Amniotic stem cell (primary cell): ENCODE measurements around the gene DNHD1.
A peak's percentile ranks its signal among the peaks of the same experiment; 100 is the strongest.

Experiments used
- DNase-seq: peaks from one replicate; lab custom pipeline; 2025; lab: John Stamatoyannopoulos, UW

Gene DNHD1

DNA sequence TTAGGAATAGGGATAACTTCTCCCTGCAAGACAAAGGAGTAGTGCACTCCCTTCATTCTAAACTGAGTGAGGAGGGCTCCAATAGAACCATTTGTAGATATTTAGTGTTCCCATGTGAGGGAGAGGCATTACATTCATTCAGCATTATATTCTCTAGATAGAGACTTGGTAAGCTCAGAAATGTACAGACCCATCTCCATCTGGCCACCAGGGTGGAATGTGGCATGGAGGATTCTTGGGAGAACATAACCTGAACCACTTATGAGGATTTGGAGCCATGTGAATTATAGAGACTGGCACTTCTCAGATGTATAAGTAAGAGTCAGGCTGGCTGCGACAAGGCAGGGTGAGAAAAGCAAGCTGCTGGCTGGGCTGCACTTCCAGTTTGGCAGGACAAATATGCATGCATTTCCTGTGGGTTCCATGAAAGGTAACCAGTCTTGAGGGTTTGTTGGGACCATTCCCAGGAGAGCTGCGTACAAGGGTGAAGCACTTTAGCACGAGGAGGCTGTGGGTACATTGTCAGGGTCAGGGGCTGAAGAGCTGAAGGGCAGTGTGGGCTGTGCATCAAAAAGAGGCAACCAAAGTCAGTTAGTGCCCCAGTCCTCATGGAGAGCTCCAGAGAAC is 97.2 kb downstream of the DNHD1 start:
- no peak for DNase-seq

DNA sequence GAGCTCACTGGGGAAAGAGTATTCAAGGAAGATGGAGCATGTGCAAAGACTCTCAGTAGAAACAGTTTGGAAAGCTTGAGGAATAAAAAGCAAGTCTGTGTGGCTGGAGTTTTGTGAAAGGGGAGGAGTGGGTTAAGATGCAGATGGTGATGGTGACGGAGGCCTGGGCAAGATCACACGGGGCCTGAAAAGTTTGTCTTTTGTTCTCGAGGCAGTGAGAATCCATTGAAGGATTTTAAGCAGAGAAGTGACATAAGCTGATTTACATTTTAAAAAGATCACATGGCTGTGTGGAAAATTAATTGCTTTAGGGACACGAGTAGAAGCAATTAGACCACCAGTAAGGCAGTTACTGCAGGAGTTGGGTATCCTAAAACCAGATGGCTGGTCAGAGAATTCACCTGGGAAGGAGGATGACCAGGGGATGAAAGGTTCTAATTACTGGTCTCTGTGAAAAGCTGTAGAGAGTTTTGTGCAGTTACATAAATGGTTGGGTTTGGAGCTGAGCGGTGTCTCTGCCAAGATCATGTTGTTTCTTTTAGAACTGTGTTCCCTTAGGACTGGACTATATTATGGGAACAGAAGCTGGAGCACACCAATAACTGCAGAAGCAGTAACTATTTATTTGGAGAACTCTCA is 99.3 kb downstream of the DNHD1 start:
- DNase-seq: no peak

DNA sequence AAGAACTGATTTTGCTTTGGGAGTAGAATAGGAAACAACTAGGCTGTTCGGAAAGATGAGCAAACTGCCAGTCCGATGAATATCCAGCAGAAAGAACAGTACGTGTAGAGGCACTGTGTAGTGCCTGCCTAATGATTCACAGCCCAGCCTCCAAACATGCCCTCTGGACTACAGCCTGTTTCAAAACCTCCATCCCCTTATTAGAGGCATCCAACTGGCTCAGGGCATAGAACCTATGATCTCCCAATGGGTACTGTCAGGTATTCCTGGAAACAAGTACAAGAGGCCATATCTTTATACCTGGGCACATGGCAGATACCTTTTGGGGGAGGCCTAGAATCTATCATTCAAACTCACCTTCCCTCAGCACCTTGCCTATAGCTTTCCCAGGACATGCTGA is 101.5 kb downstream of the DNHD1 start:
- no peak for DNase-seq

DNA sequence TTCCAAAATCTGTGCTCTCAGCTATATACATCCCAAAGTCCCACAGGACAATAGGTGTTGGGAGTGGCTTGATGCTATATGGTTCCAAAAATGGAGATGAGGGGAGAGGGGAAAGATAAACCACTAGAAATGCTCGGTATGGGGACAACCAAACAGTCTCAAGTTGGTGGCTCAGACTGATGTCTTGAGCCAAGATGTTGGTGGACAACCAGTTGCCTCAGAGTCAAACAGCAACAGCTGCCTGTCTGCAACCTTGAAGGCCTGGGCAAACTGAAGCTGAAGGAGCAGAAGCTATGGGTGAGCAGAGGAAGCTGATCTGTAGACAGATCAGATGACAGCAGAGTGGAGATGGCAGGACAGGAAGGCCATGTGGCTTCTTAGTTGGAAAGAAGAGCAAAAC is 102.4 kb downstream of the DNHD1 start:
- DNase-seq: no peak

DNA sequence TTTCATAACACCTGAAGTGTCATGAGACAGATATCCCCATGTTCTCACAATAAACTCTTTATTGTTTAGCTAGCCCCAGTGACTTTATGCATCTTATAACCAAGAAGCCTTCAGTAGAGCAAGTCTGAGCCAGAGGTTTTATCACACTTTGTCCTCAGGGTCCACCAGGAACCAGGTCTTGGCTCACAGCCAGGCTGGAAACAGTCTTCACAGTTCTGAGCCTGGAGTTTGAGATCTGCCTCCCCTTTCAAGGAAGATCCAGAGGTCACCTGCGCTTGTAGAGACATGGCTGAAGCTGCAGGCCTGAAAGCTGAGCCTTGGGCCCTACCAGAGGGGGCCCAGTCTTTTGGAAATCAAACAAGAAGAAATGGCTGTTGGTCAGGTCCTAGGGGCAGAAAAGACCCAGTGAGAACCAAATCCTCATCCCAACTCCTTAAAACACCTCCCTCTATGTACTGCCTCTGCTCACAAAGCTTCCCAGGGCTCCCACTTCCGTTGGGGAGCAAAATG is 102.9 kb downstream of the DNHD1 start:
- DNase-seq: no peak

DNA sequence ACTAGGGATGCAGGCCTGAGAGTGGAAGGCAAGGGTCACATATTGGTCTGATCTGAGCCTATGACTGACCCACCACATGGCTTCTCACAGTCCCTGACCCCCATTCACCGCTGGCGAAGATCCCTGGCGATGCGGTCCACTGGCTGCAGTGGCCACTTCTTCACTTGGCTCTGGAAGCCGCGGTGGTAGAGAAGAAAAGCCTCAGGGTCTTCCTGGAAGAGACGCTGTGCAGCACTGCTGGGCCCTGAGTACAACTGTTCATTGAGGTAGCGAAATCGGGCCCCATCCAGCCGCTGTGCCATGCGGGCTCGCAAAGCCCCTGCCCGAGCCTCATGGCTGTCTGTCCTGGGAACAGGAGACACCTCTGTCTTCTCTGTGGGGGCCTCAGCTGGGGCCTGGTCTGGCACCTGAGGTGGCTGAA is 104.0 kb downstream of the DNHD1 start:
- no peak for DNase-seq

DNA sequence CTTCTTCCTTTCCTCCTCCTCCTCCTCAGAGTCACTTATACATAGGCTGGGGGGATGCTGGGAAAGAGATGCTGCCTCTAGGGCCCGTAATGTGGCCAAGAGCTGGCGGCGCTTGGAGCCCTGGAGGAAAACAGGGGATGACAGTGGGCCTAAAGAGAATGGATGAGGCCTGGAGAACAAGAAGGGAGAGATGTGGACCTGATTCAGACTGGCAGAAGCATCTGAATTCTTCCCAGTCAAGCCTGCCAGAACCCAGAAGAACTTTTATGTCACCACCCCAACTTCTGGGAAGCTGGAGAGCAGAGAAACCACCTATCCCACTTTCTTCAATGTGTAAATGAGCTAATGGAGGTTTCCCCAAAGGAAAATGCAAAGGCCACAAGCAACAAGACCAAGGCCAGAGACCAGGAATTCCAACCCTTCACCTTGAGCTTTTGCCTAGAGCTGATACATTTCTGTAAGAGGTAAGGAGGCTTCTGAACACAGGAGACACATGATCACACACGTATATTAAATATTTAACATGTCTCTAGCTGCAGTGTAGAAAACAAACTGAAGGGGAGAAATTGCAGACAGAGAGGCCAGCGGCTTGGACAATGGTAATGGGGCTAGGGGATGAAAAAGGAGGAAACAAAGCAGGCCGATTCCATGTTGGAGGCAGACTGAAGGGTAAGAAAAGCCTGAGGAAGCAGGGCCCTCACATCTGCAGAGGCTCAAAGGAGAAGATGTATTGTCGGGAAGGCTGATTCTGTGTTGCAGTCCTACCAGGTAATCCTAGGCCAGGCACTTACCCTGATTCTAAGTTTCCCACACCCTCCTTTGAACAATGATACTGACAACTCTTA is 105.2 kb downstream of the DNHD1 start:
- no peak for DNase-seq

DNA sequence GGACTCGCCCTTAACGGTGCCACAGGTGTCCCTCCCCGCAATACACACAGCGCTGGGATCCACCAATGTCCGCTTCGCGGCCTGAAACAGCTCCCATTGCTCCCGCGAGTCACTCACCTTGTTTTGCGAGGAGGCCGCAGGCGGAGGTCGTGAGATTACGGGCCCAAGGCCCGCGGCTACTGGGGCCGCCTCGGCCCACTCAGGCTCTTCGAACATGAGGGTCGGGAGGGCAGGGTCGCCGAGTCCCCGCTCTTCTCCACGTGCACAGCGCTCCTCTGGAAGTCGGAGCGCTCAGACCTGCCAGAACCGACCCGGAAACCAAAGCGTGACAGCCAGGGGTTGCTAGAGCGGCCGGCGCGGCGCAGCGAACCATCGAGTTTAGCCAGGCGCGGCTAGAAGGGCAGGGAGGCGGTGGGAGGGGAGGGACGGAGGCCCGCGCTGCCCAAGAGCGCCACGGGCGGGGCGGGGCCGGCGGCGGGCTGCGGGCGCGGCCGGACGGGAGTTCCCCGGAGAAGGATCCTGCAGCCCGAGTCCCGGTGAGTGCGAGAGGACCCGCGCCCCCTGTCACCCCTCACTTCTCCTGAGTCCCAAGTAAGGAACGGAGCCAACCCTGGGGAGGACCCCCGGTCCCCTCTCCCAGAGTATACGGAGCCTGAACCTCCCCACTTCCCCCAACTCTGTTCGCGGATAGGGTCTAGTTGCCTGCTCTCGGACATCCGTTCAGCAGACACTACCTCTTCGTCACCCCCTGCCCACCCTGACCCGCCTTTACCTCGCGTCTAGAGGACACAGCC is 106.4 kb downstream of the DNHD1 start, which contains the start of the genes ILK and RRP8:
ILK (plus strand) TSS at position 488 of the 794 bp plus-strand sequence. CDS start 498 bp downstream, outside the sequence.
RRP8 (minus strand) TSS at position 330 of the 794 bp plus-strand sequence; CDS start at position 216, 114 bp downstream.
- DNase-seq: peak; percentile 84

DNA sequence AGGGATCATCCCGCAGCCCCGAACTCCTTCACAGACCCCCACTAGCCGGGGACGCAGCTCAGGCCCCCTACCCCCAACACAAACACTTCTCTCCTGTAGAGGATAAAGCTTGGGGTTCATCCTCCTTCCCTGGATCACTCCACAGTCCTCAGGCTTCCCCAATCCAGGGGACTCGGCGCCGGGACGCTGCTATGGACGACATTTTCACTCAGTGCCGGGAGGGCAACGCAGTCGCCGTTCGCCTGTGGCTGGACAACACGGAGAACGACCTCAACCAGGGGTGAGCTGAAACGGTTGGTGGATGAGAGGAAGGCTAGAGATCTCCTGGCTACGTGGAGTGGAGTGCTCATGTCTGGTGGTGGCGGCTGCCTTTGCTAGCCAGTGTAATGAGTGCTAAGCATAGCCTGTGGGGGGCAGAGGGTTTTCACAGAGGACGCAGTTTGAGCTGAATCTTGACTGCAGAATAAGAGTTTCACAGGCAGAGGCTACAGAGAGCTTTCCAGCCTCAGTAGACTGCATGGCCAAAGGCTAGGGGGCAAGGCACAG is 107.1 kb downstream of the DNHD1 start:
- DNase-seq: peak; percentile 21

DNA sequence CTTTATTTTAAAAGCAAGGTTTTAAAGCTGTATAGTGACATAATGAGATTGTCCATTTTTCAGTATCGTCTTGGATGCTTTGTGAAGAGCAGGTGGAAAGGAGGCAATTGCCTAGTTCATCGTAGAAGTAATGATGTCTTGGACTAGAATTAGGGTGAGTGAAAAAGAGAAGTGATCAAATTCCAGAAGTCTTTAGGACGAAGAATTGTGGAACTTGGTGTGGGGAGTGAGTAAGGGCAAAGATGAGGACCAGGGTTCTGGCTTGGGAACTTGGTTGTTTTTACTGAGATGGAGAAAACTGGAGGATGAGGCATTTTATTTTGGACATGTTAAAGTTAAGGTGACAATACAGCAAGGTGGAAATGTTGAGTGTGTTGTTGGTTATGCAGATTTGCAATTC is 107.7 kb downstream of the DNHD1 start:
- no peak for DNase-seq

DNA sequence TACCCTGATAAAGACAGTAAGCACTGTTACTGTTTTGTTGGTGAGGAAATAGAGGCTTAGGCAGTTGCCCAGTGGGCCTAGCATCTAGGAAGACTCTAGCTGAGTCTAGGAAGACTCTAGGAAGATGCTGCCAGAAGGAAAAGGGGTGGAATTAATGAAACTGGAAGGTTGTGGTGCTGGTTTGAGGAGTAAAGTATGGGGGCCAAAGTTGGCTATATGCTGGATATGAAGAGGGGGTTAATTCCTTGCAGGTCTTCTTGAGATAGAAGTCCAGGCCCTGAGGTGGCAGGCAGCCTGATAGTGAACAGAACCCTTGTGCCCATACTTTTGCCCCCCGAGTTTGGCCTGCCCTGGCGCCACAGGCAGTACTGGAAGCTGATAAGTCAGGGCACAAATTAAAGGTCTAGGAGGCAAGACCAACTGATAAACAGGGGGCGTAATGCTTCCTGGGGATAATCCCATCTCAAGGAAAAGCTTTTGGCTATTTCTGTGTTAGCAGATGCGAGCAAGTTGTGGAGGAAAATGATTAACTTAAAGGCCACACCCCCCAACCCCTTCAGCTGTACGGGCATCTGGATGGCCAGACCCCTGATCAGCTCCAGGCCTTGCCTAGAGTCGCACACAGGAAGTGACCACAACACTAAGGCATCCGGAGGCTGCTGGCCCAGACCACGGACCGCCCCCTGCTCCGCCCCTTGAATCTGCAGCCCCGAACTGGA is 109.5 kb downstream of the DNHD1 start:
- peak; percentile 82 for DNase-seq

DNA sequence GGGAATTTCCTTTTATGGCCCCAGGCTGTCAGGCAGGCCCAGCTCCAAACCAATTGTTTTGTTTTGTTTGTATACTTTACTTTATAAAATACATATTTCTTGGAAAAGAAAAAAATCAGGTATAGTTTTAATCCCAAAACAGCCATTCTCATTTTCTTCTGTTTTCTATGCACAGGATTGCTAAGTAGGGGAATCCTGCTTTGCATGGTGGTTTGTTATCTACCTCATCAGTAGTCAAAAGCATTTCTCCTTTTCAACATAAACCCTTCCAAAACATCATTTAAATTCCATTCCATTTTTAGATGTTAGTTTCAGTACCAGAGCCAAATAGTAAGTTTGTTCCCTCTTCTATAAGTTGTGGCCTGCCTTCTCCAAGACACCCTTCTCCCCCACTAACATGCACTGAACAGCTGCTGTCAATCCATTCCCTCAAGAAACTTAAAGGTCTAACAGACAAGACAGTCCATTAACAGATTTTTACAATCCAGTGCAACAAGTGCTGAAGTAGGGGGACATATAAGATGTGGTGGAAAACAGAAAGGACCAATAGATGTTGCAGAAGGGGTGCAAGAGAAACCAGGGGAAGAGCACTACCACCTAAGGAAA is 110.2 kb downstream of the DNHD1 start:
- DNase-seq: no peak

DNA sequence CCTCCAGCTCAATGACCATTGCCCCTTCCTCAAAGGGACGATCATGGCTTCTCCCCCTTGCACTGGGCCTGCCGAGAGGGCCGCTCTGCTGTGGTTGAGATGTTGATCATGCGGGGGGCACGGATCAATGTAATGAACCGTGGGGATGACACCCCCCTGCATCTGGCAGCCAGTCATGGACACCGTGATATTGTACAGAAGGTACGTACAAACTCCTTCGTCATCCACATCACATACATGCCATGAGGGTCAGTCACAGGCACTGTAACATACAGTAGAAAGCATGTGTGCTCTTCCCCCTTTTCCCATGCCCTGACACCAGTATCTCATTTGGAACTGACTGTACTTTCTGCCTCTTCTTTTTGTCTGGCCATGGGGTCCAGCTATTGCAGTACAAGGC is 110.9 kb downstream of the DNHD1 start:
- DNase-seq: no peak

DNA sequence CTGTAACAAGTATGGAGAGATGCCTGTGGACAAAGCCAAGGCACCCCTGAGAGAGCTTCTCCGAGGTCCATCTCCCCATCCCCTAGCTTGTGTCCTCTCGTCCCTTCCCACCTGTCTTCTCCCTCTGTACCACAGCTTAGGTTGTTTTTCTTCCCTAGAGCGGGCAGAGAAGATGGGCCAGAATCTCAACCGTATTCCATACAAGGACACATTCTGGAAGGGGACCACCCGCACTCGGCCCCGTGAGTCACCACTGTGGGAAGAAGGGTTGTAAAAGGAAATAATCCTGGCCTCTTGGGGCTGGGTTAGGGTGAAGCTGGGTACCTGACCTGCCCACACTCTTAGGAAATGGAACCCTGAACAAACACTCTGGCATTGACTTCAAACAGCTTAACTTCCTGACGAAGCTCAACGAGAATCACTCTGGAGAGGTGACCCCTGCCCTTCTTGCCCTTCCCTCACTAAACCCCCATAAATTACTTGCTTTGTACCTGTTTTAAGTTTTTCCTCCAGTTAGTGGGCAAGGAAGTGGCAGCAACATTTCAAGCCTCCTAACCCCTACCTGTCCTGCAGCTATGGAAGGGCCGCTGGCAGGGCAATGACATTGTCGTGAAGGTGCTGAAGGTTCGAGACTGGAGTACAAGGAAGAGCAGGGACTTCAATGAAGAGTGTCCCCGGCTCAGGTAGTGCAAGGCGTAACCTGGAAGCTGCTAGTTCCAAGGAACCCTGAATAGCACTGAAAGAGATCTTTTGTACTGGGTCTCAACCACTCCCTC is 111.8 kb downstream of the DNHD1 start:
- no peak for DNase-seq

DNA sequence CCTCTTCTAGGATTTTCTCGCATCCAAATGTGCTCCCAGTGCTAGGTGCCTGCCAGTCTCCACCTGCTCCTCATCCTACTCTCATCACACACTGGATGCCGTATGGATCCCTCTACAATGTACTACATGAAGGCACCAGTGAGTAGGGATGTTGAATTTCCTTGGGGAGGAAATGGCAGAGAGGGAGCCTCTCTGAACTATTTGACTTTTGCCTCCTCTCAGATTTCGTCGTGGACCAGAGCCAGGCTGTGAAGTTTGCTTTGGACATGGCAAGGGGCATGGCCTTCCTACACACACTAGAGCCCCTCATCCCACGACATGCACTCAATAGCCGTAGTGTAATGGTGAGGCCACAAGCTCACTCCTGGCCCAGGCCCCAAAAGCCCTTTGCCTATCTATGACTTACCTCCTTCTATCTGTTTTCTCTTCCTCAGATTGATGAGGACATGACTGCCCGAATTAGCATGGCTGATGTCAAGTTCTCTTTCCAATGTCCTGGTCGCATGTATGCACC is 112.5 kb downstream of the DNHD1 start:
- no peak for DNase-seq

DNA sequence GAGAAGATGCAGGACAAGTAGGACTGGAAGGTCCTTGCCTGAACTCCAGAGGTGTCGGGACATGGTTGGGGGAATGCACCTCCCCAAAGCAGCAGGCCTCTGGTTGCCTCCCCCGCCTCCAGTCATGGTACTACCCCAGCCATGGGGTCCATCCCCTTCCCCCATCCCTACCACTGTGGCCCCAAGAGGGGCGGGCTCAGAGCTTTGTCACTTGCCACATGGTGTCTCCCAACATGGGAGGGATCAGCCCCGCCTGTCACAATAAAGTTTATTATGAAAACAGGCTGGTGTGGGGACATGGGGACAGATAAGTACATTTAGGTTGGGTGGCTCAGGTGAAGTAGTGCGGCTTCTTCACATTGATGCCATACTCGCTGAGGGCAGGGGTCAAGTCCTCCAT is 113.5 kb downstream of the DNHD1 start:
- no peak for DNase-seq

DNA sequence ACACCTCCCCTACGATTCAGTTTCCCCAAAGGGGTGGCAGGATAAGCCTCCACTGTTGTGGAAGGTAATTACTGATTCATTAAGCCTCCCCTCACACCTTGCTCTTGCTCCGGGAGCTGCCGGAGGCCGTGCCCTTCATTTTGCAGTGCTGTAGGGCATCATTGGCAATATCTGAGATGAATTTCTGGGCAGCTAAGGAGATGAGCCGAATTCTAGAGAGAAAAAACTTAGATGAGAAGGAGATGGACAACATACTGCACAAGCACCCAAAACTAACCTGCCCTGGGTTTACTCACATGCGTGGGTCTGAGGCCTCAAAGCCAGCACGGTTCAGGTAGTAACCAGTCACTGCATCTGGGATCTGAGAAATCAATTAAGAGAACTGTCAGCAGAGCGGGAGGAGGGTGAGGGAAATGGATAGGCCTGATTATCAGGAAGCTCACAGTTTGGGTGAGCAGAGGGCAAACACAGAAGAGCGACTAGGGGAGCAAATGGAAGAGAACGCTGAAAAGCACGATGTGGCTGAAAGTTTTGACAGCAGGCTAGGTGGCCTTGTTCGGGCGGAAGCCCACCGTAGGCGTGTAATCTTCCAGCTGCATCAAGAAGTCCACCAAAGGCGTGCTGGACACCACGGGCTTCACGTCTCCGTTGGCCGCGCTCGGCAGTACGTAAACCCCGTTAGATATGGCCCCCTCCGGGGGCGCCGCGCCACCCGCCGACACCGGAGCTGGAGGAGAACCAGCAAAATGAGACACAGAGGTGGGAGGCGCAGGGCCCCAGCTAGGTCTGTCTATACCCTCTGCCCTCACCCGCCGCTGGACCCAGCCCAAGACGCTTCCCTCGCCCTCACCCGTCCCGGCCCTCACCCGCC is 114.2 kb downstream of the DNHD1 start:
- DNase-seq: no peak

DNA sequence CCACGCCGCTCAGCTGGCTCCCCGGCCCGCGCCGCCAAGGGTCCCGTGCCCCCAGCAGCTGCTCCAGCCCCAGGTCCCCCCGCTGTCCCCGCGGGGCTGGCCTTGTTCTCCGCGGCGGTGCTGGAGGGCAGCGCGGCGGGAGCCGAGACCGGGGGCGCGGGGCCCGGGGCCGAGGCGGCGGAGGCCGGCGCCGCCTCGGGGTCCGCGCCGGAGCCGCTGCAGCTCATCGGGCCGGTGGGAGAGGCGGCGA is 114.8 kb downstream of the DNHD1 start:
- no peak for DNase-seq
